Uterus (tissue), 2 donors: ENCODE data around the gene ADM5.

Experiments used
- CTCF ChIP-seq, 4 experiments: fragments of 200-600 bp in 2 of 4; fragments of 450-650 bp in 2 of 4; sonication (generic) in 2 of 4; IDR thresholded peaks; one replicate each; pipeline ENCODE4 v1.5.1; 2016 to 2019; ENCODE audit warnings: antibody characterized with exemption in 4 of 4, mild to moderate bottlenecking in 2 of 4, moderate library complexity in 1 of 4
- POLR2A ChIP-seq, 2 donors: fragments of 450-650 bp; IDR thresholded peaks; one replicate each; pipeline ENCODE4 v1.6.1; 2016; ENCODE audit warnings: antibody characterized with exemption in 2 of 2, mild to moderate bottlenecking in 1 of 2, moderate library complexity in 1 of 2

DNA sequence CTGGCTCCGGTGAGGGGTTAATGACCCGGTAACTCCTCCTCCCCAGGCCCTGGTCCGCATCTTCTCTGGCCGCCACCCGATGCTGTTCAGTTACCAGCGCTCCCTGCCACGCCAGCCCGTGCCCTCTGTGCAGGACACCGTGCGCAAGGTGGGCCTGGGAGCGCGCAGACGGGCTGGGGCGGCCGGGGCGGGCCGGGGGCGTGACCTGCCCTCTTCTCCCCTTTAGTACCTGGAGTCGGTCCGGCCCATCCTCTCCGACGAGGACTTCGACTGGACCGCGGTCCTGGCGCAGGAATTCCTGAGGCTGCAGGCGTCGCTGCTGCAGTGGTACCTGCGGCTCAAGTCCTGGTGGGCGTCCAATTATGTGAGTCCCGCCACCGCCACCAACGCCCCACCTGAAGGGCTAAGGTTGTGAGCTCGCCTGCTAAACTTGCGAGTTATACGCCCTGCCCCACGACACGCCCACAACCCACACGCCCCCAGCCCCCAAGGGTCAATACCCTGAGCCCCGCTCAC lies 11.9 kb downstream of the ADM5 start:
- TF ChIP-seq CTCF (IDR thresholded peaks at IDR 0.05): no peak
- no peak for TF ChIP-seq POLR2A (IDR thresholded peaks at IDR 0.05)
